GM23338 (cell line): ENCODE measurements around the gene TENT5D. TPM values are rescaled to one million over a fixed set of nuclear protein-coding genes. Genes with fewer than 3 reads are reported as not detected.

Source experiments
- ATAC-seq: fragments of 200-7000 bp; cut with Tn5 transposase; 3 replicates; pipeline ENCODE4 v1.9.1; 2020
- DNase-seq: peaks from one replicate; pipeline ENCODE4 v3.0.0-alpha.2; 2015; ENCODE audit warnings: low spot score
- H2AFZ ChIP-seq: fragments of 200-600 bp; sonication (generic); 2 replicates; pipeline ENCODE4 v1.8.0; 2016; ENCODE audit warnings: antibody characterized with exemption, mild to moderate bottlenecking, moderate library complexity
- H3F3A ChIP-seq: fragments of 200-600 bp; sonication (generic); replicated peaks from 2 replicates; pipeline ENCODE4 v1.8.0; 2017; ENCODE audit warnings: antibody characterized with exemption, mixed run types, low read depth
- H3K27ac ChIP-seq: fragments of 200-600 bp; sonication (generic); 2 replicates; pipeline ENCODE4 v1.6.1; 2016; ENCODE audit warnings: low read depth
- H3K27me3 ChIP-seq: fragments of 200-600 bp; sonication (generic); 2 replicates; pipeline ENCODE4 v1.8.0; 2016; ENCODE audit warnings: mild to moderate bottlenecking, mixed run types, moderate library complexity; ENCODE audit not compliant: insufficient read depth
- H3K36me3 ChIP-seq: fragments of 200-600 bp; sonication (generic); 2 replicates; pipeline ENCODE4 v1.8.0; 2016; ENCODE audit warnings: mild to moderate bottlenecking; ENCODE audit not compliant: insufficient read depth
- H3K4me1 ChIP-seq: fragments of 200-600 bp; sonication (generic); 2 replicates; pipeline ENCODE4 v1.8.0; 2016; ENCODE audit warnings: mild to moderate bottlenecking, moderate library complexity; ENCODE audit not compliant: insufficient read depth
- H3K4me2 ChIP-seq: fragments of 200-600 bp; sonication (generic); 2 replicates; pipeline ENCODE4 v1.7.1; 2017; ENCODE audit warnings: mixed run types
- H3K4me3 ChIP-seq: fragments of 200-600 bp; sonication (generic); 2 replicates; pipeline ENCODE4 v1.6.1; 2016; ENCODE audit warnings: mixed run types
- H3K79me2 ChIP-seq: fragments of 200-600 bp; sonication (generic); replicated peaks from 2 replicates; pipeline ENCODE4 v1.8.0; 2017; ENCODE audit warnings: mild to moderate bottlenecking; ENCODE audit not compliant: insufficient read depth
- H3K9me2 ChIP-seq: fragments of 200-600 bp; sonication (generic); 2 replicates; pipeline ENCODE4 v1.8.0; 2017; ENCODE audit not compliant: insufficient read depth
- H4K20me1 ChIP-seq: fragments of 200-600 bp; sonication (generic); replicated peaks from 2 replicates; pipeline ENCODE4 v1.8.0; 2017; ENCODE audit warnings: mild to moderate bottlenecking; ENCODE audit not compliant: insufficient read depth
- H3K27ac Mint-ChIP-seq: 2 replicates; pipeline ENCODE4 v1.8.0; 2020; ENCODE audit warnings: inconsistent platforms, mild to moderate bottlenecking, moderate library complexity, mixed read lengths
- H3K27me3 Mint-ChIP-seq: 3 replicates; pipeline ENCODE4 v1.8.0; 2022; ENCODE audit warnings: low read depth, mild to moderate bottlenecking, moderate library complexity, mixed read lengths, inconsistent platforms; ENCODE audit not compliant: insufficient read depth, poor library complexity
- H3K36me3 Mint-ChIP-seq: 3 replicates; pipeline ENCODE4 v1.8.0; 2021; ENCODE audit warnings: low read depth, mild to moderate bottlenecking, inconsistent platforms, moderate library complexity, mixed read lengths
- H3K4me1 Mint-ChIP-seq: 3 replicates; pipeline ENCODE4 v1.8.0; 2020; ENCODE audit warnings: mild to moderate bottlenecking, inconsistent platforms, mixed read lengths
- H3K4me3 Mint-ChIP-seq: 3 replicates; pipeline ENCODE4 v1.8.0; 2021; ENCODE audit warnings: moderate library complexity, mild to moderate bottlenecking, inconsistent platforms, mixed read lengths
- H3K9me3 Mint-ChIP-seq: 3 replicates; pipeline ENCODE4 v1.8.0; 2020; ENCODE audit warnings: moderate library complexity, mild to moderate bottlenecking, inconsistent platforms, mixed read lengths
- CREB1 ChIP-seq: fragments of 250-450 bp; sonication (Bioruptor Pico); IDR thresholded peaks from 2 replicates; pipeline ENCODE4 v1.5.0; 2020; ENCODE audit warnings: low read depth, mild to moderate bottlenecking, moderate library complexity
- EZH2 ChIP-seq: fragments of 200-600 bp; sonication (generic); IDR thresholded peaks from one replicate; pipeline ENCODE4 v1.8.0; 2017; ENCODE audit warnings: antibody characterized with exemption, mild to moderate bottlenecking, low read depth; ENCODE audit not compliant: unreplicated experiment
- EZH2phosphoT487 ChIP-seq: fragments of 200-600 bp; sonication (generic); IDR thresholded peaks from one replicate; pipeline ENCODE4 v1.8.1; 2018; ENCODE audit warnings: antibody characterized with exemption; ENCODE audit not compliant: unreplicated experiment
- JUNB ChIP-seq: IDR thresholded peaks from one replicate; pipeline ENCODE4 v1.6.1; 2016; ENCODE audit warnings: antibody characterized with exemption; ENCODE audit not compliant: unreplicated experiment
- NANOG ChIP-seq: IDR thresholded peaks from 2 replicates; pipeline ENCODE4 v1.6.1; 2016; ENCODE audit warnings: antibody characterized with exemption, borderline replicate concordance
- POLR2AphosphoS5 ChIP-seq: IDR thresholded peaks from 2 replicates; pipeline ENCODE4 v1.6.1; 2016; ENCODE audit warnings: antibody characterized with exemption, low read depth
- STAT1 ChIP-seq: IDR thresholded peaks from one replicate; pipeline ENCODE4 v1.6.1; 2016; ENCODE audit warnings: antibody characterized with exemption; ENCODE audit not compliant: unreplicated experiment
- ZNF114 ChIP-seq: fragments of 250-450 bp; sonication (Bioruptor Pico); IDR thresholded peaks from 2 replicates; pipeline ENCODE4 v1.5.0; 2020; ENCODE audit warnings: mild to moderate bottlenecking, moderate library complexity
- ZNF331 ChIP-seq: fragments of 250-450 bp; sonication (Bioruptor Pico); IDR thresholded peaks from 2 replicates; pipeline ENCODE4 v1.5.0; 2020; ENCODE audit warnings: low read depth, mild to moderate bottlenecking, moderate library complexity
- polyA plus RNA-seq: library from polyadenylated mRNA; unstranded; fragments of >200 nt; fragmentation: Nextera tagmentation; extraction: Ambion mirVana; gene quantifications from 2 replicates; pipeline ENCODE4 v1.2.1, GENCODE V29; 2016
- total RNA-seq: library from RNA; depleted of rRNA; stranded (reverse); fragments of >200 nt; shearing (Covaris generic); gene quantifications from 2 replicates; pipeline ENCODE4 v1.2.3, GENCODE V29; 2014
- TF ChIP-seq, protein P1 (sequence below): fragments of 250-450 bp; sonication (Bioruptor Pico); IDR thresholded peaks from 2 replicates; pipeline ENCODE4 v1.5.0; 2020; ENCODE audit warnings: mild to moderate bottlenecking, moderate library complexity
- TF ChIP-seq, protein P2 (sequence below): IDR thresholded peaks from one replicate; pipeline ENCODE4 v1.6.1; 2018; ENCODE audit warnings: antibody characterized with exemption; ENCODE audit not compliant: unreplicated experiment
- TF ChIP-seq, protein P3 (sequence below): IDR thresholded peaks from 2 replicates; pipeline ENCODE4 v1.6.1; 2016; ENCODE audit warnings: antibody characterized with exemption
- TF ChIP-seq, protein P4 (sequence below), 2 experiments: fragments of 200-600 bp in 1 of 2; sonication (generic) in 1 of 2; conservative IDR thresholded peaks; 2 replicates each; pipeline versions ENCODE4 v1.5.1 to v1.6.1; 2016 to 2017; ENCODE audit warnings: antibody characterized with exemption in 2 of 2, low read depth in 2 of 2, mild to moderate bottlenecking in 2 of 2, moderate library complexity in 1 of 2

The TENT5D gene
- total and polyA plus RNA-seq, 2 experiments from 2014 or later, result 0.10 TPM; not detected in 1

DNA sequence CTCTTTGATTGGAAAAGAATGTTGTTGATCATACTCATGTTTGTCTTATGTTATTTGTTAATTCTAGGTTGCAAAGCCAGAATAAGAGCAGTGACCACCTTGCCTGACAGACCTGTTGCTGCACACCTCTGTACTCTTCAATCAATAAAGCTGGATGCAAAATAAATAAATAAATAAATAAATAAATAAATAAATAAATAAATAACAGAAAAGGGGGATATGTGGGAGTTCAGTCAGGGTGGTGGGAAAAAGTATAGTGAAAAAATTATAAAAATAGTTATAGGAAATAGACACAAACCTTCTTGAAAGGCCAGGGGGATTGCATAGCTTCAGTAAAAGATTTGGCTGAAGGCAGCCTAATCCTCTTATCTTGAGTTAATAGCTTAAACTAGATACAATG, 51.3 kb downstream of the TENT5D start:
- H3F3A ChIP-seq, result no peaks in the 10 kb centered on the region
- H3K4me3 ChIP-seq, result no peak overlapping the region
- no peaks in the 10 kb centered on the region for H3K27me3 ChIP-seq
- Mint-ChIP-seq H3K4me3 (no peak overlapping the region), H3K27me3 (no peaks in the 10 kb centered on the region), H3K4me1 (no peaks in the 10 kb centered on the region), H3K36me3 (no peaks in the 10 kb centered on the region; the same call in 2 of the 3 replicates), H3K27ac (no peak overlapping the region), H3K9me3 (peaks cover 41% of the 10 kb centered on the region)
- no peaks in the 10 kb centered on the region for H3K79me2 ChIP-seq
- no peak overlapping the region for H3K27ac ChIP-seq
- no peaks in the 10 kb centered on the region for H3K4me1 ChIP-seq
- H3K4me2 ChIP-seq, result no peak overlapping the region
- ATAC-seq (no peak), DNase-seq (no peak)
- no peaks in the 10 kb centered on the region for H3K36me3 ChIP-seq
- TF ChIP-seq STAT1, result no peak
- TF ChIP-seq, protein P1, sequence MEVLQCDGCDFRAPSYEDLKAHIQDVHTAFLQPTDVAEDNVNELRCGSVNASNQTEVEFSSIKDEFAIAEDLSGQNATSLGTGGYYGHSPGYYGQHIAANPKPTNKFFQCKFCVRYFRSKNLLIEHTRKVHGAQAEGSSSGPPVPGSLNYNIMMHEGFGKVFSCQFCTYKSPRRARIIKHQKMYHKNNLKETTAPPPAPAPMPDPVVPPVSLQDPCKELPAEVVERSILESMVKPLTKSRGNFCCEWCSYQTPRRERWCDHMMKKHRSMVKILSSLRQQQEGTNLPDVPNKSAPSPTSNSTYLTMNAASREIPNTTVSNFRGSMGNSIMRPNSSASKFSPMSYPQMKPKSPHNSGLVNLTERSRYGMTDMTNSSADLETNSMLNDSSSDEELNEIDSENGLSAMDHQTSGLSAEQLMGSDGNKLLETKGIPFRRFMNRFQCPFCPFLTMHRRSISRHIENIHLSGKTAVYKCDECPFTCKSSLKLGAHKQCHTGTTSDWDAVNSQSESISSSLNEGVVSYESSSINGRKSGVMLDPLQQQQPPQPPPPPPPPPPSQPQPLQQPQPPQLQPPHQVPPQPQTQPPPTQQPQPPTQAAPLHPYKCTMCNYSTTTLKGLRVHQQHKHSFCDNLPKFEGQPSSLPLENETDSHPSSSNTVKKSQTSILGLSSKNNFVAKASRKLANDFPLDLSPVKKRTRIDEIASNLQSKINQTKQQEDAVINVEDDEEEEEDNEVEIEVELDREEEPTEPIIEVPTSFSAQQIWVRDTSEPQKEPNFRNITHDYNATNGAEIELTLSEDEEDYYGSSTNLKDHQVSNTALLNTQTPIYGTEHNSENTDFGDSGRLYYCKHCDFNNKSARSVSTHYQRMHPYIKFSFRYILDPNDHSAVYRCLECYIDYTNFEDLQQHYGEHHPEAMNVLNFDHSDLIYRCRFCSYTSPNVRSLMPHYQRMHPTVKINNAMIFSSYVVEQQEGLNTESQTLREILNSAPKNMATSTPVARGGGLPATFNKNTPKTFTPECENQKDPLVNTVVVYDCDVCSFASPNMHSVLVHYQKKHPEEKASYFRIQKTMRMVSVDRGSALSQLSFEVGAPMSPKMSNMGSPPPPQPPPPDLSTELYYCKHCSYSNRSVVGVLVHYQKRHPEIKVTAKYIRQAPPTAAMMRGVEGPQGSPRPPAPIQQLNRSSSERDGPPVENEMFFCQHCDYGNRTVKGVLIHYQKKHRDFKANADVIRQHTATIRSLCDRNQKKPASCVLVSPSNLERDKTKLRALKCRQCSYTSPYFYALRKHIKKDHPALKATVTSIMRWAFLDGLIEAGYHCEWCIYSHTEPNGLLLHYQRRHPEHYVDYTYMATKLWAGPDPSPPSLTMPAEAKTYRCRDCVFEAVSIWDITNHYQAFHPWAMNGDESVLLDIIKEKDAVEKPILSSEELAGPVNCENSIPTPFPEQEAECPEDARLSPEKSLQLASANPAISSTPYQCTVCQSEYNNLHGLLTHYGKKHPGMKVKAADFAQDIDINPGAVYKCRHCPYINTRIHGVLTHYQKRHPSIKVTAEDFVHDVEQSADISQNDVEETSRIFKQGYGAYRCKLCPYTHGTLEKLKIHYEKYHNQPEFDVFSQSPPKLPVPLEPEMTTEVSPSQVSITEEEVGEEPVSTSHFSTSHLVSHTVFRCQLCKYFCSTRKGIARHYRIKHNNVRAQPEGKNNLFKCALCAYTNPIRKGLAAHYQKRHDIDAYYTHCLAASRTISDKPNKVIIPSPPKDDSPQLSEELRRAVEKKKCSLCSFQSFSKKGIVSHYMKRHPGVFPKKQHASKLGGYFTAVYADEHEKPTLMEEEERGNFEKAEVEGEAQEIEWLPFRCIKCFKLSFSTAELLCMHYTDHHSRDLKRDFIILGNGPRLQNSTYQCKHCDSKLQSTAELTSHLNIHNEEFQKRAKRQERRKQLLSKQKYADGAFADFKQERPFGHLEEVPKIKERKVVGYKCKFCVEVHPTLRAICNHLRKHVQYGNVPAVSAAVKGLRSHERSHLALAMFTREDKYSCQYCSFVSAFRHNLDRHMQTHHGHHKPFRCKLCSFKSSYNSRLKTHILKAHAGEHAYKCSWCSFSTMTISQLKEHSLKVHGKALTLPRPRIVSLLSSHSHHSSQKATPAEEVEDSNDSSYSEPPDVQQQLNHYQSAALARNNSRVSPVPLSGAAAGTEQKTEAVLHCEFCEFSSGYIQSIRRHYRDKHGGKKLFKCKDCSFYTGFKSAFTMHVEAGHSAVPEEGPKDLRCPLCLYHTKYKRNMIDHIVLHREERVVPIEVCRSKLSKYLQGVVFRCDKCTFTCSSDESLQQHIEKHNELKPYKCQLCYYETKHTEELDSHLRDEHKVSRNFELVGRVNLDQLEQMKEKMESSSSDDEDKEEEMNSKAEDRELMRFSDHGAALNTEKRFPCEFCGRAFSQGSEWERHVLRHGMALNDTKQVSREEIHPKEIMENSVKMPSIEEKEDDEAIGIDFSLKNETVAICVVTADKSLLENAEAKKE (CRISPR knock-in tag), result no peak
- TF ChIP-seq ZNF331 (CRISPR knock-in tag), result no peak
- TF ChIP-seq NANOG, result no peak
- TF ChIP-seq, protein P2, sequence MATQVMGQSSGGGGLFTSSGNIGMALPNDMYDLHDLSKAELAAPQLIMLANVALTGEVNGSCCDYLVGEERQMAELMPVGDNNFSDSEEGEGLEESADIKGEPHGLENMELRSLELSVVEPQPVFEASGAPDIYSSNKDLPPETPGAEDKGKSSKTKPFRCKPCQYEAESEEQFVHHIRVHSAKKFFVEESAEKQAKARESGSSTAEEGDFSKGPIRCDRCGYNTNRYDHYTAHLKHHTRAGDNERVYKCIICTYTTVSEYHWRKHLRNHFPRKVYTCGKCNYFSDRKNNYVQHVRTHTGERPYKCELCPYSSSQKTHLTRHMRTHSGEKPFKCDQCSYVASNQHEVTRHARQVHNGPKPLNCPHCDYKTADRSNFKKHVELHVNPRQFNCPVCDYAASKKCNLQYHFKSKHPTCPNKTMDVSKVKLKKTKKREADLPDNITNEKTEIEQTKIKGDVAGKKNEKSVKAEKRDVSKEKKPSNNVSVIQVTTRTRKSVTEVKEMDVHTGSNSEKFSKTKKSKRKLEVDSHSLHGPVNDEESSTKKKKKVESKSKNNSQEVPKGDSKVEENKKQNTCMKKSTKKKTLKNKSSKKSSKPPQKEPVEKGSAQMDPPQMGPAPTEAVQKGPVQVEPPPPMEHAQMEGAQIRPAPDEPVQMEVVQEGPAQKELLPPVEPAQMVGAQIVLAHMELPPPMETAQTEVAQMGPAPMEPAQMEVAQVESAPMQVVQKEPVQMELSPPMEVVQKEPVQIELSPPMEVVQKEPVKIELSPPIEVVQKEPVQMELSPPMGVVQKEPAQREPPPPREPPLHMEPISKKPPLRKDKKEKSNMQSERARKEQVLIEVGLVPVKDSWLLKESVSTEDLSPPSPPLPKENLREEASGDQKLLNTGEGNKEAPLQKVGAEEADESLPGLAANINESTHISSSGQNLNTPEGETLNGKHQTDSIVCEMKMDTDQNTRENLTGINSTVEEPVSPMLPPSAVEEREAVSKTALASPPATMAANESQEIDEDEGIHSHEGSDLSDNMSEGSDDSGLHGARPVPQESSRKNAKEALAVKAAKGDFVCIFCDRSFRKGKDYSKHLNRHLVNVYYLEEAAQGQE, result no peak
- no peak for TF ChIP-seq EZH2phosphoT487
- no peak for TF ChIP-seq ZNF114
- no peak for TF ChIP-seq POLR2AphosphoS5
- no peak for TF ChIP-seq EZH2
- TF ChIP-seq CREB1 (CRISPR knock-in tag), result no peak
- TF ChIP-seq, protein P3, sequence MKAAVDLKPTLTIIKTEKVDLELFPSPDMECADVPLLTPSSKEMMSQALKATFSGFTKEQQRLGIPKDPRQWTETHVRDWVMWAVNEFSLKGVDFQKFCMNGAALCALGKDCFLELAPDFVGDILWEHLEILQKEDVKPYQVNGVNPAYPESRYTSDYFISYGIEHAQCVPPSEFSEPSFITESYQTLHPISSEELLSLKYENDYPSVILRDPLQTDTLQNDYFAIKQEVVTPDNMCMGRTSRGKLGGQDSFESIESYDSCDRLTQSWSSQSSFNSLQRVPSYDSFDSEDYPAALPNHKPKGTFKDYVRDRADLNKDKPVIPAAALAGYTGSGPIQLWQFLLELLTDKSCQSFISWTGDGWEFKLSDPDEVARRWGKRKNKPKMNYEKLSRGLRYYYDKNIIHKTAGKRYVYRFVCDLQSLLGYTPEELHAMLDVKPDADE, result no peak
- TF ChIP-seq, protein P4, sequence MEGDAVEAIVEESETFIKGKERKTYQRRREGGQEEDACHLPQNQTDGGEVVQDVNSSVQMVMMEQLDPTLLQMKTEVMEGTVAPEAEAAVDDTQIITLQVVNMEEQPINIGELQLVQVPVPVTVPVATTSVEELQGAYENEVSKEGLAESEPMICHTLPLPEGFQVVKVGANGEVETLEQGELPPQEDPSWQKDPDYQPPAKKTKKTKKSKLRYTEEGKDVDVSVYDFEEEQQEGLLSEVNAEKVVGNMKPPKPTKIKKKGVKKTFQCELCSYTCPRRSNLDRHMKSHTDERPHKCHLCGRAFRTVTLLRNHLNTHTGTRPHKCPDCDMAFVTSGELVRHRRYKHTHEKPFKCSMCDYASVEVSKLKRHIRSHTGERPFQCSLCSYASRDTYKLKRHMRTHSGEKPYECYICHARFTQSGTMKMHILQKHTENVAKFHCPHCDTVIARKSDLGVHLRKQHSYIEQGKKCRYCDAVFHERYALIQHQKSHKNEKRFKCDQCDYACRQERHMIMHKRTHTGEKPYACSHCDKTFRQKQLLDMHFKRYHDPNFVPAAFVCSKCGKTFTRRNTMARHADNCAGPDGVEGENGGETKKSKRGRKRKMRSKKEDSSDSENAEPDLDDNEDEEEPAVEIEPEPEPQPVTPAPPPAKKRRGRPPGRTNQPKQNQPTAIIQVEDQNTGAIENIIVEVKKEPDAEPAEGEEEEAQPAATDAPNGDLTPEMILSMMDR (conservative IDR thresholded peaks at IDR 0.05; ENCODE audit: low read depth in 2 of 2), result no peak
- TF ChIP-seq JUNB, result no peak
- no peaks in the 10 kb centered on the region for H3K9me2 ChIP-seq
- no peak overlapping the region for H2AFZ ChIP-seq
- H4K20me1 ChIP-seq, result no peaks in the 10 kb centered on the region
